Measurements from ENCODE around the gene PLAC8.

The PLAC8 gene

DNA sequence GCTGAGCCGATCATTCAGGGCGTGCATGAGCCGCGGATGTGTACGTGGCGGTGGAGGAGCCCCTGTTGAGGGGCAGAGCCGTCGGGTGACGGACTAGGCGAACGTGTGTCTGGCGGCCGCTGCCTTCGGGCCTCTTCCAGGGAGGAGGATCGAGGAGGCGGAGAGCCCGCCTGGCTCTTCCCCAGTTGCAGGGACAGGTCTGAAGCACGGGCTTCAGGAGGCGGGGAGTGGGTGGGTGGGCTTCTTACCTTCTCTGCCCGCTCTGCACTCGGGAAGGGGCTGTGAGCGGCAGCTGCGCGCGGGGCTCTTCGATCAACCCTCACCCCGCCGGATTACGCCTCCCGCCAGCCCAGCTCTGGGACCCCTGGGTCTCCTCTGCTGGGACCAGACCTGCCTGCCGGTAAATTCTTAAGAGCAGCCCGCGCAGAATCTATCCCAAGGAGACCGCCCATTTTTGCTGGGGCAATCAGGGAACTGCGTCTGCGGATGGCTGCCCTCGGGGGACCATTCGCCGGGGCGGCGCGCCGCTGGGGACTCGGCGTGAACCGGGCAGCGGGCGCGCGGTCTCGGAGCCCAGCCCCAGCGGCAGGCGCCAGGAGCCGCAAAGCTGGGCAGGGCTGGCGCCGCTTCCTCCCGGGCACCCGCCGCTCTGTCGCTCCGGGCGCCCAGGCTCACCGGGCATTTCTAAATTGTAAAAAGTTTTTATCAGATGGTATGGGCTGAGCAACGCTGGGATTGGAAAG, 4.9 kb downstream of the PLAC8 start:
- TF ChIP-seq, protein P1, sequence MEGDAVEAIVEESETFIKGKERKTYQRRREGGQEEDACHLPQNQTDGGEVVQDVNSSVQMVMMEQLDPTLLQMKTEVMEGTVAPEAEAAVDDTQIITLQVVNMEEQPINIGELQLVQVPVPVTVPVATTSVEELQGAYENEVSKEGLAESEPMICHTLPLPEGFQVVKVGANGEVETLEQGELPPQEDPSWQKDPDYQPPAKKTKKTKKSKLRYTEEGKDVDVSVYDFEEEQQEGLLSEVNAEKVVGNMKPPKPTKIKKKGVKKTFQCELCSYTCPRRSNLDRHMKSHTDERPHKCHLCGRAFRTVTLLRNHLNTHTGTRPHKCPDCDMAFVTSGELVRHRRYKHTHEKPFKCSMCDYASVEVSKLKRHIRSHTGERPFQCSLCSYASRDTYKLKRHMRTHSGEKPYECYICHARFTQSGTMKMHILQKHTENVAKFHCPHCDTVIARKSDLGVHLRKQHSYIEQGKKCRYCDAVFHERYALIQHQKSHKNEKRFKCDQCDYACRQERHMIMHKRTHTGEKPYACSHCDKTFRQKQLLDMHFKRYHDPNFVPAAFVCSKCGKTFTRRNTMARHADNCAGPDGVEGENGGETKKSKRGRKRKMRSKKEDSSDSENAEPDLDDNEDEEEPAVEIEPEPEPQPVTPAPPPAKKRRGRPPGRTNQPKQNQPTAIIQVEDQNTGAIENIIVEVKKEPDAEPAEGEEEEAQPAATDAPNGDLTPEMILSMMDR (IDR thresholded peaks at IDR 0.05; ENCODE audit: control insufficient read depth, extremely low read depth, insufficient read depth), result peak; percentile 15; the same call in 1 of the 2 replicates
- no peak for DNase-seq (ENCODE audit: low read depth)
- peak overlapping the region; percentile 54 for H3K4me3 ChIP-seq (ENCODE audit: low read depth, low read length)

DNA sequence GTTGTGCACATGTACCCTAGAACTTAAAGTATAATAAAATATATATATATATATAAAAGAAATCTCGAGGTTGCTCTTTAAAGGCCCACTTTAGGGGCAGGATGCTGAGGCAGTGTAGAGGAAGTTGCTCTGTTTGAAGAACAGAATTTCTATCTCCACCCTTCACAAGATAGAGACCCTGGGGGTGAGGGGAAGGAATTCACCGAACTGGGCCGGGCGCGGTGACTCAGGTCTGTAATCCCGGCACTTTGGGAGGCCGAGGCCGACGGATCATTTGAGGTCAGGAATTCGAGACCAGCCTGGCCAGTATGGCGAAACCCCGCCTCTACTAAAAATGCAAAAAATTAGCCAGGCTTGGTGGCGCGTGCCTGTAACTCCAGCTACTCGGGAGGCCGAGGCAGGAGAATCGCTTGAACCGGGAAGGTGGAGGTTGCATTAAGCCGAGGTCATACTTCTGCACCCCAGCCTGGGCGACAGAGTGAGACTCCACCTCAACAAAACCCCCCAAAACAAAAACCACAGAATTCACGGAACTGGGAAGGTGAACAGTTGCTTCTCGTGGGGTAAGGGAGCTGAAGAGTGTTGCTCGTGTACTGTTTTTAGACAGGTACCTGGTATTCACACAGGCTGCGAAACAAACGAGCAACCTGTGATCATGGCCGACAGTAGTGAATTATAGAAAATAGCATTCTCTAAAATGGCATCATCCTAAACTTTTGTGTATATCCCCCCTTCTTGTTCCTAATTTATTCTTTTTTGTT, 6.2 kb downstream of the PLAC8 start:
- TF ChIP-seq, protein P1 (IDR thresholded peaks at IDR 0.05; ENCODE audit: control insufficient read depth, extremely low read depth, insufficient read depth), result no peak
- no peak for DNase-seq (ENCODE audit: low read depth)
- no peak overlapping the region for H3K4me3 ChIP-seq (ENCODE audit: low read depth, low read length)

DNA sequence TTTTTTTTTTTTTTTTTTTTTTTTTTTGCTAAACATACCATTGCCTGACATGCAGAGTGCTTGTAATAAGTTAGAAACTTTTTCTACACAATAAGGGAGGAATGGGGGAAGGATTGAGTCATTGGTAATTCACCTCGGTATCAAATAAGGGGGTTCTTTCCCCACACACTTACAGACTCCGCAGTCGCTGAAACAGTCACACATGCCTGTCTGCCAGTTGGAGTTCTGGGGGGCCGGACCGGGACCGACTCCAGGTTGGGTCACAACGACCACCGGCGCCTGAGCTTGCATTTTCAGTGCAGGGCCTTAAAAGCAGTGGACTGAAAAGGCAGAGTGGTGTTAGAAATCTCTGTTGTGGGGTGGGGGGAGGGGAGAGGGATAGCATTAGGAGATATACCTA, 6.9 kb downstream of the PLAC8 start:
- H3K4me3 ChIP-seq (ENCODE audit: low read depth, low read length), result no peak overlapping the region
- TF ChIP-seq, protein P1 (IDR thresholded peaks at IDR 0.05; ENCODE audit: control insufficient read depth, extremely low read depth, insufficient read depth), result no peak
- DNase-seq (ENCODE audit: low read depth), result no peak

DNA sequence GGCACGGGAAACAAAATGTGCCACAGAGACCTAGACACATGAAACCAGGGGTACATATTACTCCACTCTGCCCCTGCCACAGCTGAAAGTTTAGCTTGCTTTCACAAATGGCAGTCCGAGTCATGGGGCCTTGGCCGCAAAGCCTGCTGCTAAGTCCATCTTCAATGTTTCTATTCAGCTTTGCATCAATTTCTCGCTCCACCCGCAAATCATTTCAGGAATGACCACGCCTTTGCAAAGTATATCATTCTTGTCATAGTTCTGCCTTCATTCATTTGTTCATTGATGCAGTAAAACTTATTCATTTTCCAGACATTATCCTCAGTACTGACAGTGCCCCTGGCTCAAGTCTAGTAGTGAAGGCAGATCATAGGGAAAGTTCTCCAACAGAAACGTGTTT, 9.5 kb downstream of the PLAC8 start:
- H3K4me3 ChIP-seq (ENCODE audit: low read depth, low read length), result no peak overlapping the region
- TF ChIP-seq, protein P1 (IDR thresholded peaks at IDR 0.05; ENCODE audit: control insufficient read depth, extremely low read depth, insufficient read depth), result no peak
- DNase-seq (ENCODE audit: low read depth), result no peak

DNA sequence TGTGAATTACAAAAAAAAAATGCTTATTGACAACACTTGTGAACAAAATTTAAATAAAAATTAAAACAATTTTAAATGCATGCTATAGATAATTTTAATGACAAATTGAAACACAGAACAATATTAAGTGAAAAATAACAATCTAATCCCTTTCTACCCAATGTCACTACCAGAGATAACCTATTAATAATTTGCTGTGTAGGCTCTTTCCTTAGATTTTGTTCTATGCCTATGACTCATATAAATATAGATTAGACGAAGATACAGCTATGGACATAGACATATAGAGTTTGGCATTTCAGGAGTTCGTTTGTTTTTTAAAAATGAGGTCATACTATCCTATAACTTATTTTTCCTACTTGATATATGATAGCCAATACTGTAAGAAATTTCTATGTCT, 18.1 kb downstream of the PLAC8 start:
- H3K4me3 ChIP-seq (ENCODE audit: low read depth, low read length), result no peak overlapping the region
- no peak for DNase-seq (ENCODE audit: low read depth)
- TF ChIP-seq, protein P1 (IDR thresholded peaks at IDR 0.05; ENCODE audit: control insufficient read depth, extremely low read depth, insufficient read depth), result no peak

DNA sequence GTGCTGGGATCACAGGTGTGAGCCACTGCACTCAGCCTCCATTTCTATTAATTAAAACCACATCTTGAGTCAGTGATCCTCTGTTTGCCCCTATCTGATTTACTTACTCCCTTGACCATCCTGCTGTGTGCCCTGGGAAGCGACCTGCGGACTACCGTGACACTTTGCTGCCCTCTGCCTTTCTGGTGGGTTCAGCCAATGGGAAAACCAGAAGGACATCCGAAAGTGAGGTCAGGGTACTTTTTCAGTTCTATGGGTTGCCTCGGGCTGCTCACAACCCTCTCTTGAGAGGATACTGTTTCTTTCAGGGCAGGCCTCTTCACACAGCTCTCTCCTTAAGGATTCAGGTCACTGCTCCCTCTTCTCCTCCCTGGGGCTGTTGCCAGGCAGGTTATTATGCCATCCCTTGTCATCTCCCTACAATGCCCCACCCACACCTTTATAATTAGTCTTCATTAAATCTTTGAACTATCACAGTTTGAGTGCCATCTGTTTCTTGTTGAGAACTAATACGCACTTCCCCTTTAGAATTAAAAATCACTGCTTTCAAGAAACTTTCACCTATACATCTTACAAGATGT, 21.4 kb downstream of the PLAC8 start:
- TF ChIP-seq, protein P1 (IDR thresholded peaks at IDR 0.05; ENCODE audit: control insufficient read depth, extremely low read depth, insufficient read depth), result no peak
- no peak for DNase-seq (ENCODE audit: low read depth)

More for the DNA sequence above, 21.4 kb downstream of the PLAC8 start:
- H3K4me3 ChIP-seq (ENCODE audit: low read depth, low read length), result no peak overlapping the region

Measured in LNCaP clone FGC (cell line).